ENCODE results near the gene WDR91.

Gene WDR91

GRCh38 chr7:135195156-135195555, 16.2 kb downstream of the WDR91 start:
- H3K9ac ChIP-seq (ENCODE audit: low read length) = no peak overlapping the region
- no peaks in the 10 kb centered on the region for H3K27me3 ChIP-seq (ENCODE audit: control insufficient read depth in 1 of 2, insufficient read depth in 2 of 2, low read length in 2 of 2)
- no peak overlapping the region for H3K4me3 ChIP-seq (ENCODE audit: low read depth in 1 of 2, low read length in 2 of 2)
- no peaks in the 10 kb centered on the region for H3K9me3 ChIP-seq (ENCODE audit: low read length)
- peaks cover 75% of the 10 kb centered on the region for H3K36me3 ChIP-seq (ENCODE audit: insufficient read depth, low read length)
- no peak overlapping the region for H3K27ac ChIP-seq (ENCODE audit: low read depth, low read length)
- no peaks in the 10 kb centered on the region for H3K4me1 ChIP-seq (ENCODE audit: insufficient read depth, low read length)

DNA sequence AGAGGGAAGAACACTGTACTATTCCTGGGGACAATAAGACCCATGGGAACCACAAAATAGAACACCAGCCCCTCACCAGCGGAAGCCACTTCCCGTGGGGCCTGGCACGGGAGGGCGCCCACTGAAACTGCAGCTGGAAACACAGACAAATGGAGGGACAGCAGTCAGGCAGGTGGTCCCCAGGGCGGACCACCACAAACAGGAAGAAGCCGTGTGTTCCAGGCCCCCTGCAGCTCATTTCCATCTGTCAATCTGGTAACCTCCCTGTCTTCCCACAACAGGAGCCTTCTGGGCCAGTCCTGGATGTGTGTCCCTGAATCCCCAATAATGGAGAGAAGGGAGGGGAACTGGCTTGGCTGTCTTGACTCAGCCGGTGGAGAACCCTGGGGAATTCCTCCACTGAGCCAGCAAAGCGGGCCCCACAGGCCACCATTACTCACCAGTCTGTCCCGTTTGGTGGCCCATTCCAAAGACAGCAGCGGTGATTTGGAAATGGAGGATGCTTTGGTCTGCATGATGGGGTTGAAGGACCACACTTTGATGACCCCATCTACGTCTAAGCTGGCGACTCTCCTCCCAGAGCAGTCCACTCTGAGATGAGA, 16.7 kb downstream of the WDR91 start:
- Histone ChIP-seq H3K9ac (ENCODE audit: low read length) (no peak overlapping the region), H3K27me3 (ENCODE audit: control insufficient read depth in 1 of 2, insufficient read depth in 2 of 2, low read length in 2 of 2) (no peaks in the 10 kb centered on the region), H3K36me3 (ENCODE audit: insufficient read depth, low read length) (peaks cover 72% of the 10 kb centered on the region), H3K27ac (ENCODE audit: low read depth, low read length) (no peak overlapping the region), H3K4me1 (ENCODE audit: insufficient read depth, low read length) (no peaks in the 10 kb centered on the region), H3K9me3 (ENCODE audit: low read length) (no peaks in the 10 kb centered on the region), H3K4me3 (ENCODE audit: low read depth in 1 of 2, low read length in 2 of 2) (no peak overlapping the region)

- no peaks in the 10 kb centered on the region for H3K4me1 ChIP-seq (ENCODE audit: insufficient read depth, low read length)
- H3K27ac ChIP-seq (ENCODE audit: low read depth, low read length) = no peak overlapping the region
- H3K9ac ChIP-seq (ENCODE audit: low read length) = no peak overlapping the region
- H3K9me3 ChIP-seq (ENCODE audit: low read length) = no peaks in the 10 kb centered on the region
- no peaks in the 10 kb centered on the region for H3K27me3 ChIP-seq (ENCODE audit: control insufficient read depth in 1 of 2, insufficient read depth in 2 of 2, low read length in 2 of 2)
- no peak overlapping the region for H3K4me3 ChIP-seq (ENCODE audit: low read depth in 1 of 2, low read length in 2 of 2)
- peaks cover 72% of the 10 kb centered on the region for H3K36me3 ChIP-seq (ENCODE audit: insufficient read depth, low read length)
Measured at GRCh38 chr7:135193615-135194081, 17.7 kb downstream of the WDR91 start.

DNA sequence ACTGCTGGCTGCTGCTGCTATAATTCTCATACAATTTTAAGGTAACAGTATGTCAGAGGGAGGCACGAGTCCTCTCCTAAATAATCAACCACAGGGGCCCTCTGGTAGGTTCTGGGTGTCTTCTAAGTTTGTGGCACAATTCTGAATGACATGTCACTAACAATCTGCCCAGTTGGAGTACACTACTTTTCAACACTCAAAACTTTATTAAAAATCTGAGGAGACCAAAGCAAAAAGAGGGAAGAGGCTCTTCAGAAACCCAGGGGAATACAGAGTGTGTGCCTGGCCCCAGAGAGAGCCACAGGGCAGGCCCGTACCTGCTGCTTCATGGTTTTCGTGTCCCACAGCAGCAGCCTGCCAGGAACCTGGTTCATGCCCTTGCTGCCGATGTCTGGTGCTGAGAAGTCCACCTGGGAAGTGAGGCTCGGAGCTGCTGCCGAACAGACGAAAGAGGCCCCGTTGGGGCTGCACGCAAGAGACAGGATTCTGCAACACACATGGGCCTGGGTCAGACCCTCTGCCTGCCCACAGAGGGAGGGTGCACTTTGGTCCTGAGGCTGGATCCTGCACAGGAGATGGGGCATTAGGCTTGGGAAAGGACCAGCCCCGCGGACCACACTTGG, 18.3 kb downstream of the WDR91 start:
- H3K36me3 ChIP-seq (ENCODE audit: insufficient read depth, low read length) = peaks cover 73% of the 10 kb centered on the region

GRCh38 chr7:135190703-135191102, 20.6 kb downstream of the WDR91 start:
- no peaks in the 10 kb centered on the region for H3K9me3 ChIP-seq (ENCODE audit: low read length)
- H3K4me3 ChIP-seq (ENCODE audit: low read depth in 1 of 2, low read length in 2 of 2) = no peak overlapping the region
- H3K9ac ChIP-seq (ENCODE audit: low read length) = no peak overlapping the region
- peaks cover 65% of the 10 kb centered on the region for H3K36me3 ChIP-seq (ENCODE audit: insufficient read depth, low read length)
- H3K4me1 ChIP-seq (ENCODE audit: insufficient read depth, low read length) = no peaks in the 10 kb centered on the region
- no peaks in the 10 kb centered on the region for H3K27me3 ChIP-seq (ENCODE audit: control insufficient read depth in 1 of 2, insufficient read depth in 2 of 2, low read length in 2 of 2)
- no peak overlapping the region for H3K27ac ChIP-seq (ENCODE audit: low read depth, low read length)

More for the DNA sequence above, 18.3 kb downstream of the WDR91 start:
- Histone ChIP-seq H3K9ac (ENCODE audit: low read length) (no peak overlapping the region), H3K27me3 (ENCODE audit: control insufficient read depth in 1 of 2, insufficient read depth in 2 of 2, low read length in 2 of 2) (no peaks in the 10 kb centered on the region), H3K4me1 (ENCODE audit: insufficient read depth, low read length) (no peaks in the 10 kb centered on the region), H3K9me3 (ENCODE audit: low read length) (no peaks in the 10 kb centered on the region), H3K27ac (ENCODE audit: low read depth, low read length) (no peak overlapping the region), H3K4me3 (ENCODE audit: low read depth in 1 of 2, low read length in 2 of 2) (no peak overlapping the region)

DNA sequence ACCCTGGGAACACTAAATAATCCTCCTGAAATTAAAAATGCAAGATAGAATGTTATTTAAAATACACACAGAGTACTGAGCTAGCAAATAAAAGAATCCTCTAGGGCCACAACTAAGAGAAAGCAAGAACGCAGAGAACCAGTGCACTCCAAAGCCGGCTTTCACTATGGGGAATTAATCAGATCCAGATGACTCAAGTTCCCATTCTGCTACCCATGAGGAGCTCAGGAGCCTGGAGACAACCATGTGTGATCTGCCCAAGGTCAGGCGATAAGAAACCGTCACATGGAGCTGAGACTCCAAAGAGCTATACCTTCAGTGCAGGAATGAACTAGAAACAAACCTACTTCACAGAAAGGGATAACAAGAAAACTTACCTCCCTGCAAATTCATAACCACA, 21.4 kb downstream of the WDR91 start:
- H3K9ac ChIP-seq (ENCODE audit: low read length) = no peak overlapping the region
- H3K9me3 ChIP-seq (ENCODE audit: low read length) = no peaks in the 10 kb centered on the region
- H3K27me3 ChIP-seq (ENCODE audit: control insufficient read depth in 1 of 2, insufficient read depth in 2 of 2, low read length in 2 of 2) = no peaks in the 10 kb centered on the region
- peaks cover 68% of the 10 kb centered on the region for H3K36me3 ChIP-seq (ENCODE audit: insufficient read depth, low read length)
- no peaks in the 10 kb centered on the region for H3K4me1 ChIP-seq (ENCODE audit: insufficient read depth, low read length)
- no peak overlapping the region for H3K27ac ChIP-seq (ENCODE audit: low read depth, low read length)
- H3K4me3 ChIP-seq (ENCODE audit: low read depth in 1 of 2, low read length in 2 of 2) = no peak overlapping the region

- Histone ChIP-seq H3K4me3 (ENCODE audit: low read depth in 1 of 2, low read length in 2 of 2) (no peak overlapping the region), H3K27me3 (ENCODE audit: control insufficient read depth in 1 of 2, insufficient read depth in 2 of 2, low read length in 2 of 2) (no peaks in the 10 kb centered on the region), H3K27ac (ENCODE audit: low read depth, low read length) (no peak overlapping the region), H3K4me1 (ENCODE audit: insufficient read depth, low read length) (no peaks in the 10 kb centered on the region), H3K9ac (ENCODE audit: low read length) (no peak overlapping the region), H3K36me3 (ENCODE audit: insufficient read depth, low read length) (peaks cover 64% of the 10 kb centered on the region), H3K9me3 (ENCODE audit: low read length) (no peaks in the 10 kb centered on the region)
Measured at GRCh38 chr7:135189221-135189662, 22.1 kb downstream of the WDR91 start.

DNA sequence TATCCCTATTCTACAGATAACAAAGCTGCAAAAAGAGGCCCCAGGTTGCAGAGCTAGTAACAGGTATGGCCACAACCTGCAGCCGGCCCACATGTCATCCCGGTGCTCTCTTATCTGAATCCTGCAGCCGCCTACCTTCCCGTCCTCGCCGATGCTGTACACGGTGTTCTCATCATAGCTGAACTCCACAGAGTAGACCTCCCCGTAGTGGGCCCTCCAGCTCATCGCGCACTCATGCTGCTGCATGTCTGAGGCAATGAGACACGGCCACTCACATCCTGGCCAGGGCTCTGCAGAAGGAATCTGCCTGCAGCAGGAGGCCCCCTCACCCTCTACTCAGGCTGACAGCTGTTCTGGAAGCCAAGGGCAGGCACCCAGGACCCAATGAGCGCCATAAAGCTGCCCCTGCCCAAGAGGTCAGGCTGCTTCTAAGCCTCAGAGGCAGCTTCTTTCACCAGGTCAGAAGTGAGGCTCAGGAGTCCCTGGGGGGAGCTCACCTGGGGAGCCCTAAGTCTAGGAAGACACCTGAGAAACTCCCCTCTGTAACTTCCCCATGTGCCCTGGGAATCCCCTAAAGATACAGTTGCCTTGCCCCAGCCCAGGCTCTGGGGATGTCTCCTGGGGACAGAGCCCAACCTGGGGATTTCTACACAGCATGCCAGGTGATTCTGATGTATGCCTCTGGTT, 22.9 kb downstream of the WDR91 start:
- H3K9me3 ChIP-seq (ENCODE audit: low read length) = no peaks in the 10 kb centered on the region
- H3K27ac ChIP-seq (ENCODE audit: low read depth, low read length) = no peak overlapping the region
- peaks cover 64% of the 10 kb centered on the region for H3K36me3 ChIP-seq (ENCODE audit: insufficient read depth, low read length)
- no peaks in the 10 kb centered on the region for H3K4me1 ChIP-seq (ENCODE audit: insufficient read depth, low read length)
- no peak overlapping the region for H3K4me3 ChIP-seq (ENCODE audit: low read depth in 1 of 2, low read length in 2 of 2)
- H3K9ac ChIP-seq (ENCODE audit: low read length) = no peak overlapping the region
- no peaks in the 10 kb centered on the region for H3K27me3 ChIP-seq (ENCODE audit: control insufficient read depth in 1 of 2, insufficient read depth in 2 of 2, low read length in 2 of 2)

DNA sequence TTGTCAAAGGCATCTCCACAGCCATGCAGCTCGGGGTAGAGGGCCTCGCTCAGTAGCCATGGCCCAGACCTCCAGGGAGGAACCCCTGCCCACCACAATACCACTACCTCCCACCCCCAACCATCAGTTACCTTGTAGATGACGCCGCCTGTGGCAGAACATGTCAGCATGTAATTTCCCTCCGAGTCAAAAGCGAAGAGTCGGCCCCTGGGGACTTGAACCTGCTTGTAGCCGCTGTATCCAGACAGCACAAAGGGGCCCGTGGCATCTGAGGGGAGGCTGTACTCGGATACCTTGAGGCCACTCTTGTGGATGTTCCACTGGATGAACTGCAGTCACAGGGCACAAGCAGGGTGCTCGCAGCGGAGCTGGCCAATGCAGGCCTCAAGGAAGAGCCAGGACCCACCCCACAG, 24.5 kb downstream of the WDR91 start:
- Histone ChIP-seq H3K27ac (ENCODE audit: low read depth, low read length) (no peak overlapping the region), H3K9me3 (ENCODE audit: low read length) (peaks cover 3% of the 10 kb centered on the region), H3K4me1 (ENCODE audit: insufficient read depth, low read length) (no peaks in the 10 kb centered on the region), H3K27me3 (ENCODE audit: control insufficient read depth in 1 of 2, insufficient read depth in 2 of 2, low read length in 2 of 2) (no peaks in the 10 kb centered on the region), H3K36me3 (ENCODE audit: insufficient read depth, low read length) (peaks cover 52% of the 10 kb centered on the region), H3K4me3 (ENCODE audit: low read depth in 1 of 2, low read length in 2 of 2) (no peak overlapping the region), H3K9ac (ENCODE audit: low read length) (no peak overlapping the region)

GRCh38 chr7:135186261-135186540, 25.1 kb downstream of the WDR91 start:
- Histone ChIP-seq H3K36me3 (ENCODE audit: insufficient read depth, low read length) (peaks cover 48% of the 10 kb centered on the region), H3K4me3 (ENCODE audit: low read depth in 1 of 2, low read length in 2 of 2) (no peak overlapping the region), H3K9ac (ENCODE audit: low read length) (no peak overlapping the region), H3K27me3 (ENCODE audit: control insufficient read depth in 1 of 2, insufficient read depth in 2 of 2, low read length in 2 of 2) (no peaks in the 10 kb centered on the region), H3K9me3 (ENCODE audit: low read length) (peaks cover 9% of the 10 kb centered on the region), H3K4me1 (ENCODE audit: insufficient read depth, low read length) (no peaks in the 10 kb centered on the region), H3K27ac (ENCODE audit: low read depth, low read length) (no peak overlapping the region)

DNA sequence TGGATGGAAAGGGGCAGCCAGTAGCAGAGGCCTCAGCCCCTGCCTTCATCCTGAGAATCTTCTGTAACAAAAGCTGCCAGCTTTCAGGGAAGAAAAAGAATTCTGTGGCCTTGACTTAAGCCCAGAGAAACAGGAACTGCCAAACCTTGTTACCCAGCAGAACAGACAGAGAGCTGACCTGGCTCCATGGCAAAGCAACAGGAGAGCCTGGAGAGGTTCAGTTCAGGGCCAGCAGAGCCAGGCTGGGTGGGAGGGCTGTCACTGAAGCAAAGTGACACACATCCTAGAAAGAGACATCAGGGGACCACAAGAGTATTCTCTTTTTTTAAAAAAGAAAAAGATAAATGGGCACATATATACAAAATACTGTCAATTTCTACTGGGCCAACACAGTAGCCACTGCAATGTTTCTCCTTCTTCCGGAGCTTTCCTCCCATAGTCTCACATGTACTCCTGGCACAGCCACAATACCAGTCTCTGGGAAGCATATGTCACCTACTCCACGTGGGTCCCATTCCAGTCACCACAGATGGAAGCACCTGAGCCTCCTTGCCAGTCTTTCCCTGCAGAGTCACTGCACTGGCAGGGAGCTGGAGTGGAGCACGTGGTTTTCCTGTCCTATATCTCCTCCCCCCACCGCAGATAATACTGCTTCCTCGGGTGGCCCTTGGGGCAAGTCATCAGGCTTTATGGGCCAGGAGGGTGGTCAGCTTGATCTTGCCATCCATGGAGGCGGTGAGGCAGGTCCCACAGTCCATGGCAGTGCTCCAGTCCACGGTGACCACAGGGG, 25.7 kb downstream of the WDR91 start:
- Histone ChIP-seq H3K9me3 (ENCODE audit: low read length) (peaks cover 14% of the 10 kb centered on the region), H3K36me3 (ENCODE audit: insufficient read depth, low read length) (peaks cover 48% of the 10 kb centered on the region), H3K9ac (ENCODE audit: low read length) (no peak overlapping the region)

More for the DNA sequence above, 25.7 kb downstream of the WDR91 start:
- H3K27ac ChIP-seq (ENCODE audit: low read depth, low read length) = no peak overlapping the region
- no peaks in the 10 kb centered on the region for H3K4me1 ChIP-seq (ENCODE audit: insufficient read depth, low read length)
- H3K27me3 ChIP-seq (ENCODE audit: control insufficient read depth in 1 of 2, insufficient read depth in 2 of 2, low read length in 2 of 2) = no peaks in the 10 kb centered on the region
- no peak overlapping the region for H3K4me3 ChIP-seq (ENCODE audit: low read depth in 1 of 2, low read length in 2 of 2)

All from muscle layer of colon (tissue), 2 donors.